Fibroblast of mammary gland (primary cell): ENCODE data around the gene SCD5.

Experiments used
- DNase-seq: peaks from one replicate; pipeline ENCODE4 v3.0.0-alpha.2; 2010; ENCODE audit warnings: low read depth
- H3K4me3 ChIP-seq: 2 replicates; pipeline ENCODE4 v1.5.1; 2011; ENCODE audit warnings: low read depth, mild to moderate bottlenecking, low read length, moderate library complexity; ENCODE audit not compliant: control insufficient read depth
- CTCF ChIP-seq: conservative IDR thresholded peaks from 2 replicates; pipeline ENCODE4 v1.5.1; 2011; ENCODE audit warnings: low read depth, low read length, inconsistent platforms; ENCODE audit not compliant: control insufficient read depth, insufficient read depth

The SCD5 gene

GRCh38 chr4:82713856-82714255, 84.7 kb downstream of the SCD5 start:
- DNase-seq = no peak
- H3K4me3 ChIP-seq = no peak overlapping the region
- no peak for TF ChIP-seq CTCF

GRCh38 chr4:82712561-82712960, 86.0 kb downstream of the SCD5 start:
- TF ChIP-seq CTCF = no peak
- DNase-seq = no peak

GRCh38 chr4:82711158-82711785, 87.3 kb downstream of the SCD5 start:
- no peak for TF ChIP-seq CTCF
- no peak for DNase-seq
- no peak overlapping the region for H3K4me3 ChIP-seq

More at GRCh38 chr4:82712561-82712960, 86.0 kb downstream of the SCD5 start:
- no peak overlapping the region for H3K4me3 ChIP-seq

- no peak for TF ChIP-seq CTCF
- H3K4me3 ChIP-seq = no peak overlapping the region
- no peak for DNase-seq
These were observed 88.2 kb downstream of the SCD5 start for GRCh38 chr4:82710197-82710929.

GRCh38 chr4:82708982-82709381, 89.6 kb downstream of the SCD5 start:
- TF ChIP-seq CTCF = no peak
- no peak for DNase-seq
- H3K4me3 ChIP-seq = no peak overlapping the region

- TF ChIP-seq CTCF = no peak
- DNase-seq = peak; percentile 64
- no peak overlapping the region for H3K4me3 ChIP-seq
These were observed 92.1 kb downstream of the SCD5 start for GRCh38 chr4:82706349-82707000.
